Smooth muscle cell of the brain vasculature (primary cell): ENCODE measurements around the gene SH3D19.
A peak's percentile ranks its signal among the peaks of the same experiment; 100 is the strongest.

Source experiments
- DNase-seq: peaks from one replicate; pipeline ENCODE4 v3.0.0-alpha.2; 2012; ENCODE audit warnings: low read depth, low spot score

The SH3D19 gene, protein sequence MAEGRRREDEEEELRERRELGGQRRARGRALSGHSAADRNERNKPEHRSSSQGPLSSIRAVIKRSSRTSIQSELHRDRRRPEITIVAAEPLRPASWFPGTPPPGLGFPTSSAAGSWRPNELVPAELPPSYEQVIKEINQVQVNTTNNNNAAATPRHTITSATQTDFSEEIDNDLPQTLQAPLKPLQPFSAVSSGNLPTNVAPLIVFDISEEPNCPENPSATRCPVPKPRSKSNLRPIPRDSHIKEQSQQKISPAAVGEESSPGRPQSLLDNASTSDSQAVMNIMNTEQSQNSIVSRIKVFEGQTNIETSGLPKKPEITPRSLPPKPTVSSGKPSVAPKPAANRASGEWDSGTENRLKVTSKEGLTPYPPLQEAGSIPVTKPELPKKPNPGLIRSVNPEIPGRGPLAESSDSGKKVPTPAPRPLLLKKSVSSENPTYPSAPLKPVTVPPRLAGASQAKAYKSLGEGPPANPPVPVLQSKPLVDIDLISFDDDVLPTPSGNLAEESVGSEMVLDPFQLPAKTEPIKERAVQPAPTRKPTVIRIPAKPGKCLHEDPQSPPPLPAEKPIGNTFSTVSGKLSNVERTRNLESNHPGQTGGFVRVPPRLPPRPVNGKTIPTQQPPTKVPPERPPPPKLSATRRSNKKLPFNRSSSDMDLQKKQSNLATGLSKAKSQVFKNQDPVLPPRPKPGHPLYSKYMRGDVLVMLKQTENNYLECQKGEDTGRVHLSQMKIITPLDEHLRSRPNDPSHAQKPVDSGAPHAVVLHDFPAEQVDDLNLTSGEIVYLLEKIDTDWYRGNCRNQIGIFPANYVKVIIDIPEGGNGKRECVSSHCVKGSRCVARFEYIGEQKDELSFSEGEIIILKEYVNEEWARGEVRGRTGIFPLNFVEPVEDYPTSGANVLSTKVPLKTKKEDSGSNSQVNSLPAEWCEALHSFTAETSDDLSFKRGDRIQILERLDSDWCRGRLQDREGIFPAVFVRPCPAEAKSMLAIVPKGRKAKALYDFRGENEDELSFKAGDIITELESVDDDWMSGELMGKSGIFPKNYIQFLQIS

DNA sequence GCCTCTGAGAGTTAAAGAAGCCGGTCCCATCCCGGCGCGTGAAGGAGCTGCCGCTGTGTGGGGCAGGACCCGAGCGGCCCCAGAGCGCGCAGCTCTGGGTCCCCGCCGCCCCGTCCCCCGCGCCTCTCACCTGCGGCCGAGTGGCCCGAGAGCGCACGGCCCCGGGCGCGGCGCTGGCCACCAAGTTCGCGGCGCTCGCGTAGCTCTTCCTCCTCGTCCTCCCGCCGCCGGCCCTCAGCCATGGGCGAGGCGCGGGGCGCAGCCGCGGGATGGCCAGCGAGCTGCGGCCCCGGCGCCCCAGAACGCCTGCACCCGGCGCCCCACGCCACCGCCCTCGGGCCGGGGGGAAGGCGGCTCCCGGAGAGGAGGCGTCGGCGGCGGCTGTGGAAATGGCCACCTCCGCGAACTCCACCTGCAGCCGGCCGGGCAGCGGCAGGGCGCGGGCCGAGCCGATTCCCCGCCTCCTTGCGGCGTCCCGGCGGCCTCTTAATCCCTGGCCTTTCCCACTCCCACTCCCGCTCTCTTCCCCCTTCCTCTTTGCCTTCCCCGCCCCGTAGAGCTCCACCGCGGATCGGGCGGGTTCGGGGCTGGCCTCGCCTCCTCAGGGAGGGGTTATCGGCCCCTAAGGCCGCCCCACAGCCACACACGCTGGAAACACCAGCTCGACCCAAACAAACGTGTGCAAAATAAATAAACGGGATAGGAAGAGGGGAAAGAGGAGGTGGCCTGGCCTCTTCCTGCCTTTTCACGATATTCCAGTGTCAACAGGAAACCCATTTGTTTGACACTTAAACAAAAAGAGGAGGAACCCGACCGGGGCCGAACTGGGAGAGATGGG is at the start of gene SH3D19:
SH3D19 (minus strand) TSS at position 495 of the 838 bp plus-strand sequence; CDS start at position 242, 253 bp downstream.
- DNase-seq = no peak

- DNase-seq = peak; percentile 64
These were observed 37.2 kb upstream of the SH3D19 start for GRCh38 chr4:151362404-151363164.

- no peak for DNase-seq
These were observed 36.6 kb upstream of the SH3D19 start for GRCh38 chr4:151361966-151362365.

GRCh38 chr4:151361126-151361525 is 35.7 kb upstream of the SH3D19 start:
- no peak for DNase-seq

GRCh38 chr4:151359576-151359975 is 34.2 kb upstream of the SH3D19 start:
- DNase-seq = no peak

GRCh38 chr4:151358266-151358665 is 32.9 kb upstream of the SH3D19 start:
- no peak for DNase-seq

DNA sequence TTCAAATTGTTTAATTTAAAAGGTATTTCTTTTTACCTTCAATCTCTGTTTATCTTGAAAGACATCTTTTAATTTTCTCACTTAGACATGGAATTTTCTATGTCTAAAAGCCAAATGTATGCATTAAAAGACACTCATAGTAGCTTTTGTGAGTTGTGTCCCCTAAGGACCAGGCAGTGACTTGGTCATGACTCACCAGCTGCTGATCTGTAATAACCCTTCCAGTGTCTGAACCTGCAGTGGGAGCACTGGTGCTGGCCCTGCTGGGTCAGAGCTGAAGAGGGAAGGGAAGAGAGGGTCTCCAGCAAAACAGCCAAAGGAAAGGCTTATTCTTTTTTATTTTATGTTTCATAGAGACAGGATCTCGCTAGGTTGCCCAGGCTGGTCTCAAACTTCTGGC is 31.1 kb upstream of the SH3D19 start:
- DNase-seq = no peak

- DNase-seq = no peak
These were observed 29.8 kb upstream of the SH3D19 start for GRCh38 chr4:151355155-151355554.

- no peak for DNase-seq
These were observed 22.3 kb upstream of the SH3D19 start for GRCh38 chr4:151347490-151348235.

GRCh38 chr4:151344948-151345347 is 19.5 kb upstream of the SH3D19 start:
- no peak for DNase-seq

- no peak for DNase-seq
These were observed 15.5 kb upstream of the SH3D19 start for GRCh38 chr4:151340751-151341385.

GRCh38 chr4:151339467-151339866 is 14.1 kb upstream of the SH3D19 start:
- no peak for DNase-seq

GRCh38 chr4:151331276-151332042 is 6.1 kb upstream of the SH3D19 start:
- no peak for DNase-seq

DNA sequence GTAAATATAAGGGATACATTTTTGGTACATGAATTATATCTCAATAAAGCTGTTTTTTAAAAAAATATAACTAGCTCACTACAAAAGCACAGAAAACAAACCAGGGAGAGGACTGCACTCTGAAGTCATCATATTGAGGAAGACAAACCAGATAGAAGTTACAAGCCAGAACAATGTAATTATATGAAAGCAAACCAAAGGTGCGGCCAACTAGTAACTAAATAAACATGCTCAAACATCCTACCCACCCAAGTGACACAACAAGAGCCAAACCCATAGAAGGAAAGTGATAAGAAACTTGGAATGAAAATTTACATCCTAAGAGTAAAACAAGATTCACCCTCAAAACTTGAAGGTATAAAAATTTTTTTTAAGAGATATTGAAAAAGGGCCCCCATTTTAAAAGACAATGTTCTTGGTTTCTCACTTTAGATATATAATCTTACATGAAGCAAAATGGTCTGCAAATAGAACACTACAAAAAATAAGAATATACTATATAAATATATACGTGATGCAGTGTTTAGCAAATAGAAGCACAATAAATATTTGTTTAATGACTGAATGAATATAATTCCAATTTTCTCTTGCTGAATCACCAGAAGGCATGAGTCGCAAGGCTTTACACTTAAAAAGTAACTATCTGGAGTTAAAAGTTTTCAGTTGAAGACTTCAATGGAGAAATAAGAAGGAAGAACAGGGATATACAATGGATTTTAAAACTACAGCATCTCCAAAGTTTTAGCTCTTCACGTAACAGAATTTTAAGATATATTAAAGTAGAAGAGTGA is 4.0 kb upstream of the SH3D19 start:
- DNase-seq = no peak

DNA sequence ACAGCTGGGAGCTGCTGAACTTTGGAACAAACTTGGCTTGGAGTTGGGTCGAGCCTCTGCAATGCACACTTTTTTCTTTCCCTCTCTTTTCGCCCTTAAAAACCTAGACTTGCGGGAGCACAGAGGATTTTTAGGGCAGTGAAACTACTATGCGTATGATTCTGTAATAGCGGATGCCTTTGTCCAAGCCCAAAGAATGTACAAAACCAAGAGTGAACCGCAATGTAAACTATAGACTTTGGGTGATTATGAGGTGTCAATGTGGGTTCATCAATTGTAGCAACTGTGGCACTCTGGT is 493 bp upstream of the SH3D19 start:
- DNase-seq = no peak

GRCh38 chr4:151324752-151325110 is 674 bp downstream of the SH3D19 start:
- no peak for DNase-seq

GRCh38 chr4:151324124-151324751 is 1.2 kb downstream of the SH3D19 start:
- DNase-seq = no peak

DNA sequence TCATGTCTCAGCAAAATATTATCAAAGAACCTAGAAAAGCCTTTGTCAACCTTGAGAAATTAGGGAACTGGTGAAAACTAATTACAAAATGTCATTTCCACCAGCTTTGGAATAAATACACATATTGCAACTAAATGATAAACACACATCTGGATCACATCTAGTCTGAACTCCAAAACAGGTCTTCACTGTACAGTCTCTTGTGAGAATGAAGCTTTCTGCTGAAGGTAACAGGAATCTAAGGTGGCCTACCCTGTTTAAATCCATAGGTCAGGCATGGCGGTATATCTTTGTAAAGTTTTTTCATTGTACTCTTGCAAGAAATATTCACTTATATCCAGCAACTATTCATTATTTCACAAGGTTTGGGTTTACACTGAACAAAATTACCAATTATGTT is 1.7 kb downstream of the SH3D19 start:
- no peak for DNase-seq
